Cardiac fibroblast (primary cell): ENCODE measurements around the gene NOP9.
"Not testable (repeated sequence)": the region's sequence is repeated elsewhere in the genome, so short reads cannot be mapped to it uniquely, and the experiment has no call there.

Experiments used
- DNase-seq, 2 donors: peaks; one replicate each; pipeline versions ENCODE4 v3.0.0 to v3.0.0-alpha.2; 2010; ENCODE audit warnings: low read depth in 2 of 2
- H3K4me3 ChIP-seq, 2 donors: replicated peaks in 1 of 2; 1 replicate in 1 of 2; 2 replicates in 1 of 2; pipeline ENCODE4 v1.5.1; 2011; ENCODE audit warnings: low read depth in 2 of 2, low read length in 2 of 2, mild to moderate bottlenecking in 2 of 2, moderate library complexity in 1 of 2
- CTCF ChIP-seq: IDR thresholded peaks from one replicate; pipeline ENCODE4 v1.5.1; 2011; ENCODE audit warnings: low read depth, mild to moderate bottlenecking, low read length, inconsistent platforms

NOP9 gene

GRCh38 chr14:24349742-24350141, 50.1 kb downstream of the NOP9 start:
- H3K4me3 ChIP-seq, result no peak overlapping the region
- DNase-seq, result no peak
- no peak for TF ChIP-seq CTCF

- peak; percentile 48 to 64 for DNase-seq
- no peak overlapping the region for H3K4me3 ChIP-seq
- TF ChIP-seq CTCF, result no peak
These were observed 51.9 kb downstream of the NOP9 start for GRCh38 chr14:24351517-24351916.

- peak; percentile 40 to 75 for DNase-seq
- no peak for TF ChIP-seq CTCF
These were observed 54.2 kb downstream of the NOP9 start for GRCh38 chr14:24353559-24354481.

GRCh38 chr14:24354482-24354825, 54.8 kb downstream of the NOP9 start:
- DNase-seq, H3K4me3 ChIP-seq: not testable (repeated sequence)

More at GRCh38 chr14:24353559-24354481, 54.2 kb downstream of the NOP9 start:
- no peak overlapping the region for H3K4me3 ChIP-seq

GRCh38 chr14:24355009-24355408, 55.4 kb downstream of the NOP9 start:
- no peak for TF ChIP-seq CTCF
- no peak overlapping the region for H3K4me3 ChIP-seq
- no peak for DNase-seq

- no peak for TF ChIP-seq CTCF
- H3K4me3 ChIP-seq, result no peak overlapping the region
- DNase-seq, result no peak
These were observed 56.6 kb downstream of the NOP9 start for GRCh38 chr14:24356208-24356607.
